IMR-90 (cell line): ENCODE measurements around the gene DMRT1. TPM values are rescaled to one million over a fixed set of nuclear protein-coding genes. Genes with fewer than 3 reads are reported as not detected.

Experiments
- ATAC-seq: fragments of 200-7000 bp; cut with Tn5 transposase; 2 replicates; pipeline ENCODE4 v1.9.1; 2020; ENCODE audit warnings: low read depth, mild to moderate bottlenecking, moderate library complexity
- BruUV-seq: library from RNA; stranded (reverse); fragments of 400-500 nt; replicated peaks from 2 replicates; lab custom pipeline; 2021; lab: Mats Ljungman, UMichigan
- CTCF ChIA-PET: fragments of 300-600 bp; formaldehyde crosslinking; extraction: SDS; loops from one replicate; lab custom pipeline; 2021; ENCODE audit warnings: antibody characterized with exemption; lab: Yijun Ruan, JAX
- POLR2A ChIA-PET: fragments of 300-600 bp; sonication (Branson Sonifier 250); formaldehyde crosslinking; loops from one replicate; lab custom pipeline; 2022; ENCODE audit warnings: antibody characterized with exemption; ENCODE audit not compliant: unreplicated experiment; lab: Charles Lee
- DNase-seq: peaks from one replicate; pipeline ENCODE4 v3.0.0; 2013
- H2AFZ ChIP-seq: replicated peaks from 2 replicates; pipeline ENCODE3; 2013; ENCODE audit warnings: low read length, mild to moderate bottlenecking; ENCODE audit not compliant: poor library complexity
- H2AK5ac ChIP-seq: 2 replicates; pipeline ENCODE4 v1.6.1; 2013; ENCODE audit warnings: low read depth, low read length, inconsistent platforms
- H2AK9ac ChIP-seq: replicated peaks from 2 replicates; pipeline ENCODE3; 2013; ENCODE audit warnings: mild to moderate bottlenecking, low read depth, low read length, moderate library complexity; ENCODE audit not compliant: poor library complexity
- H2BK120ac ChIP-seq: 2 replicates; pipeline ENCODE4 v1.6.1; 2013; ENCODE audit warnings: low read depth, low read length, inconsistent platforms
- H2BK15ac ChIP-seq: 3 replicates; pipeline ENCODE4 v1.6.1; 2013; ENCODE audit warnings: low read depth, low read length, inconsistent platforms
- H2BK20ac ChIP-seq: 2 replicates; pipeline ENCODE4 v1.6.1; 2013; ENCODE audit warnings: low read depth, mild to moderate bottlenecking, inconsistent platforms, low read length, moderate library complexity
- H2BK5ac ChIP-seq: 2 replicates; pipeline ENCODE4 v1.6.1; 2013; ENCODE audit warnings: mild to moderate bottlenecking, low read depth, low read length, inconsistent platforms; ENCODE audit not compliant: poor library complexity, severe bottlenecking
- H3K14ac ChIP-seq: replicated peaks from 2 replicates; pipeline ENCODE4 v1.6.1; 2013; ENCODE audit warnings: low read depth, low read length, inconsistent platforms
- H3K18ac ChIP-seq: 2 replicates; pipeline ENCODE4 v1.6.1; 2013; ENCODE audit warnings: low read depth, low read length, control low read depth
- H3K23ac ChIP-seq: 2 replicates; pipeline ENCODE4 v1.6.1; 2013; ENCODE audit warnings: low read depth, low read length, inconsistent platforms
- H3K27ac ChIP-seq: 2 replicates; pipeline ENCODE4 v1.5.1; 2013; ENCODE audit warnings: mild to moderate bottlenecking, control low read depth, low read length; ENCODE audit not compliant: insufficient read depth
- H3K27me3 ChIP-seq: 2 replicates; pipeline ENCODE4 v1.6.1; 2013; ENCODE audit warnings: low read length; ENCODE audit not compliant: control insufficient read depth, insufficient read depth
- H3K36me3 ChIP-seq: 2 replicates; pipeline ENCODE4 v1.6.1; 2013; ENCODE audit warnings: low read length, mixed read lengths; ENCODE audit not compliant: control insufficient read depth, insufficient read depth
- H3K4ac ChIP-seq: 2 replicates; pipeline ENCODE4 v1.6.1; 2013; ENCODE audit warnings: low read depth, low read length, inconsistent platforms
- H3K4me1 ChIP-seq: 2 replicates; pipeline ENCODE4 v1.6.1; 2013; ENCODE audit warnings: low read length, mixed read lengths; ENCODE audit not compliant: control insufficient read depth, insufficient read depth
- H3K4me2 ChIP-seq: 2 replicates; pipeline ENCODE4 v1.6.1; 2013; ENCODE audit warnings: low read depth, mild to moderate bottlenecking, control low read depth, low read length, moderate library complexity
- H3K4me3 ChIP-seq: 2 replicates; pipeline ENCODE4 v1.5.1; 2013; ENCODE audit warnings: low read depth, mild to moderate bottlenecking, control low read depth, low read length, moderate library complexity; ENCODE audit not compliant: insufficient read depth
- H3K56ac ChIP-seq: 2 replicates; pipeline ENCODE4 v1.6.1; 2013; ENCODE audit warnings: low read length, inconsistent platforms; ENCODE audit not compliant: insufficient read depth; ENCODE audit errors: extremely low read depth
- H3K79me1 ChIP-seq, 2 experiments: 2 replicates each; pipeline ENCODE4 v1.6.1; 2013; ENCODE audit warnings: low read length in 2 of 2, inconsistent platforms in 1 of 2, low read depth in 1 of 2
- H3K9ac ChIP-seq: 2 replicates; pipeline ENCODE4 v1.6.1; 2013; ENCODE audit warnings: low read depth, low read length, control low read depth
- H3K9me1 ChIP-seq: 2 replicates; pipeline ENCODE4 v1.6.1; 2013; ENCODE audit warnings: low read length, inconsistent platforms; ENCODE audit not compliant: insufficient read depth
- H3K9me3 ChIP-seq: 2 replicates; pipeline ENCODE4 v1.6.1; 2013; ENCODE audit warnings: low read length; ENCODE audit not compliant: control insufficient read depth, insufficient read depth
- H4K20me1 ChIP-seq: 2 replicates; pipeline ENCODE4 v1.6.1; 2013; ENCODE audit warnings: low read length, inconsistent platforms; ENCODE audit not compliant: insufficient read depth
- H4K5ac ChIP-seq: 2 replicates; pipeline ENCODE4 v1.6.1; 2013; ENCODE audit warnings: mild to moderate bottlenecking, low read depth, low read length, control low read depth
- H4K8ac ChIP-seq, 2 experiments: 2 replicates each; pipeline ENCODE4 v1.6.1; 2013; ENCODE audit warnings: low read depth in 2 of 2, low read length in 2 of 2, control low read depth in 1 of 2, inconsistent platforms in 1 of 2
- H4K91ac ChIP-seq: 2 replicates; pipeline ENCODE4 v1.6.1; 2013; ENCODE audit warnings: low read depth, low read length, inconsistent platforms; ENCODE audit not compliant: insufficient read depth
- CHD1 ChIP-seq: IDR thresholded peaks from 2 replicates; pipeline ENCODE4 v1.6.1; 2012; ENCODE audit warnings: low read depth, low read length, improper control_type of control experiment
- MAFK ChIP-seq: IDR thresholded peaks from 2 replicates; pipeline ENCODE4 v1.6.1; 2012; ENCODE audit warnings: low read depth, low read length, improper control_type of control experiment
- MAZ ChIP-seq: IDR thresholded peaks from 2 replicates; pipeline ENCODE4 v1.6.1; 2012; ENCODE audit warnings: low read depth, mild to moderate bottlenecking, low read length, improper control_type of control experiment, moderate library complexity, borderline replicate concordance
- NFE2L2 ChIP-seq: fragments of 150-350 bp; IDR thresholded peaks from 2 replicates; pipeline ENCODE4 v1.6.1; 2016; ENCODE audit warnings: low read depth, mild to moderate bottlenecking, low read length
- POLR2A ChIP-seq: IDR thresholded peaks from 2 replicates; pipeline ENCODE4 v1.6.1; 2012; ENCODE audit warnings: mild to moderate bottlenecking, low read depth, low read length
- SMC3 ChIP-seq: fragments of 150-350 bp; IDR thresholded peaks from 2 replicates; pipeline ENCODE4 v1.6.1; 2016; ENCODE audit warnings: low read depth, mild to moderate bottlenecking, antibody characterized with exemption, low read length, moderate library complexity
- WGBS, 2 experiments: methylation state at CpG; one replicate each; pipeline versions ENCODE4 v1.1.5 to v1.1.7; 2013; ENCODE audit warnings: missing lambda C conversion rate in 2 of 2; ENCODE audit not compliant: insufficient read length in 1 of 2; ENCODE audit errors: extremely low coverage in 2 of 2; 5-methylcytosine and 5-hydroxymethylcytosine counted together
- dilution Hi-C: fragments of 300-500 bp; cut with HindIII; formaldehyde crosslinking; loops from one replicate; pipeline ENCODE4 v1.14.3; 2018; ENCODE audit warnings: low sequenced_read_pairs; ENCODE audit not compliant: unreplicated experiment
- in situ Hi-C: fragments of 300-500 bp; cut with MboI; formaldehyde crosslinking; loops from 3 replicates; pipeline ENCODE4 v1.14.3; 2019; ENCODE audit warnings: low sequenced_read_pairs, inconsistent platforms, mixed read lengths
- intact Hi-C: fragments of 100-400 bp; cut with micrococcal nuclease; formaldehyde crosslinking; loops from 2 replicates; pipeline ENCODE4 v1.10.0; 2022
- polyA plus RNA-seq, 3 experiments: library from polyadenylated mRNA; depleted of rRNA; stranded (reverse); fragments of >200 nt; gene quantifications; 2 replicates each; pipeline ENCODE4 v1.2.3, GENCODE V29; 2012; ENCODE audit warnings: low replicate concordance in 1 of 3
- total RNA-seq: library from RNA; depleted of rRNA; stranded (reverse); fragments of >200 nt; gene quantifications from 2 replicates; pipeline ENCODE4 v1.2.3, GENCODE V29; 2012
- TF ChIP-seq, protein P1 (sequence below): fragments of 150-350 bp; IDR thresholded peaks from 2 replicates; pipeline ENCODE4 v1.6.1; 2016; ENCODE audit warnings: low read depth, mild to moderate bottlenecking, low read length, moderate library complexity, borderline replicate concordance

Gene DMRT1
- total and polyA plus RNA-seq, 2 of the 4 experiments (the other 2 are of a cell fraction) = not detected

DNA sequence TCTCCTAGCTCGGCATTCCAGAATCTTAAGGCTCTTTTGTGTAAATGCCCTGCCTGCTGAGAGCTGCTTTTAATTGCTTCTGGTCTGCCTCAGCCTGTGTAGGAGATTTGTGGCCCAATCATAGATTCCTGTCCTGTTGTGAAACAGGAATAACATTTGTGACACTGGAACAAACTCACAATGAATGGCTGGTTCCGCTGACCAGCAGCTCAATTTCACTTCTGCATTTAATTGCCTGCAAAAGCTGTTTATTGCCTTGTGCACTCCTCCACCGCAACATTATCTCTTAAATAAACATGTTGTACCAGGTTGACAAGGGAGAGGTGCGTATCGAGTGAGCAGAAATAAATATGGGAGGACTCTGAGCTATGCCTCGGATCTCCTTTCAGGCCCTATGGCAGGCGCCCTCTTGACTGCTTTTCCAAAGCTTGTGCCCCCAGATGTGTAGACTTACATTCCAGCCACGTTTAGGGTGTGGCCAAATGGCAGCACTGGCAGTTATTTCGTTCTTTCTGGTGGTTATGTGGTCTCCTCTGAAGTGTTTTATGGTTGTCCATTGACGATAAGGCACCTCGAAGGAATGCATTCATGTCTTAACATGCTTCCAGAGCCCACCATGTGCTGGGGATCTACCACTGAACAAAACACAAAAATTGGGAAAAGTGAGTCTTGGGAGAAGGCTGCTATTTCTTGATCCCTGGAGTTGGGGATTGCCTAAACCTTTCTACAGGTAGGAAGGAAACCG, 58.1 kb downstream of the DMRT1 start:
- H2BK15ac ChIP-seq = no peak overlapping the region
- no peaks in the 10 kb centered on the region for H3K36me3 ChIP-seq
- TF ChIP-seq MAZ (no peak), NFE2L2 (no peak), SMC3 (no peak), CHD1 (no peak), MAFK (no peak), POLR2A (no peak)
- TF ChIP-seq, protein P1, sequence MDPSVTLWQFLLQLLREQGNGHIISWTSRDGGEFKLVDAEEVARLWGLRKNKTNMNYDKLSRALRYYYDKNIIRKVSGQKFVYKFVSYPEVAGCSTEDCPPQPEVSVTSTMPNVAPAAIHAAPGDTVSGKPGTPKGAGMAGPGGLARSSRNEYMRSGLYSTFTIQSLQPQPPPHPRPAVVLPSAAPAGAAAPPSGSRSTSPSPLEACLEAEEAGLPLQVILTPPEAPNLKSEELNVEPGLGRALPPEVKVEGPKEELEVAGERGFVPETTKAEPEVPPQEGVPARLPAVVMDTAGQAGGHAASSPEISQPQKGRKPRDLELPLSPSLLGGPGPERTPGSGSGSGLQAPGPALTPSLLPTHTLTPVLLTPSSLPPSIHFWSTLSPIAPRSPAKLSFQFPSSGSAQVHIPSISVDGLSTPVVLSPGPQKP = no peak
- no peak overlapping the region for H3K18ac ChIP-seq
- no peak overlapping the region for H2AK9ac ChIP-seq
- H4K8ac ChIP-seq = no peak overlapping the region
- H3K23ac ChIP-seq = no peak overlapping the region
- H3K9me3 ChIP-seq = no peaks in the 10 kb centered on the region
- intact Hi-C loops = loop anchor here (10.0 kb wide), 1 partner anchor 285 kb away; no protein-coding TSS in a partner anchor
- H3K9ac ChIP-seq = no peak overlapping the region
- no peak overlapping the region for H2AFZ ChIP-seq
- POLR2A ChIA-PET = interaction anchor here (0.6 kb wide), 1 partner anchor 53 kb away, joined by 3 read pairs; no protein-coding TSS in a partner anchor
- H2AK5ac ChIP-seq = no peak overlapping the region
- H3K56ac ChIP-seq = no peak overlapping the region
- H3K4me3 ChIP-seq = no peak overlapping the region
- no peaks in the 10 kb centered on the region for H4K20me1 ChIP-seq
- no peaks in the 10 kb centered on the region for H3K9me1 ChIP-seq
- no peaks in the 10 kb centered on the region for H3K4me1 ChIP-seq
- no peaks in the 10 kb centered on the region for H3K79me1 ChIP-seq
- H3K27me3 ChIP-seq = no peaks in the 10 kb centered on the region; the same call in 1 of the 2 replicates
- H3K4ac ChIP-seq = no peak overlapping the region
- in situ Hi-C loops = no loop called here
- 20% methylated on average over 3 of the region's 12 CpGs; no CpG with 5 or more reads in 1 of the 2 experiments for WGBS, 2 experiments
- H3K4me2 ChIP-seq = no peak overlapping the region
- no peak overlapping the region for H2BK20ac ChIP-seq
- ATAC-seq = no peak
- H4K91ac ChIP-seq = no peak overlapping the region
- dilution Hi-C loops = no loop called here
- DNase-seq = no peak
- no peak overlapping the region for H2BK5ac ChIP-seq
- no peak overlapping the region for H2BK120ac ChIP-seq
- no TSS peak for BruUV-seq
- CTCF ChIA-PET = interaction anchor here (0.6 to 1.4 kb wide), 4 partner anchors 17 to 143 kb away, joined by 3 to 5 read pairs (median 4); no protein-coding TSS in a partner anchor
- H4K5ac ChIP-seq = no peak overlapping the region
- H3K14ac ChIP-seq = no peak overlapping the region
- no peak overlapping the region for H3K27ac ChIP-seq
